ENCODE measurements around the gene ATG101. TPM values are rescaled to one million over a fixed set of nuclear protein-coding genes. Genes with fewer than 3 reads are reported as not detected.
A peak's percentile ranks its signal among the peaks of the same experiment; 100 is the strongest.

ATG101 gene
- polyA plus RNA-seq, 1 experiment, result 97.3 TPM

GRCh38 chr12:52029685-52030084 is 40.1 kb upstream of the ATG101 start:
- H3K27me3 ChIP-seq (ENCODE audit: control insufficient read depth, insufficient read depth, low read length), result no peaks in the 10 kb centered on the region
- H3K9me3 ChIP-seq (ENCODE audit: control insufficient read depth, insufficient read depth, low read length), result no peaks in the 10 kb centered on the region
- no peak for DNase-seq (ENCODE audit: low read depth, low spot score)
- ChIA-PET CTCF (interaction anchor here (0.6 to 15.2 kb wide), 8 partner anchors 9 to 171 kb away, joined by 3 to 624 read pairs (median 4); partner anchors contain the start of genes ATG101 and SMIM41), POLR2A (interaction anchor here (0.6 to 1.0 kb wide), 2 partner anchors 45 to 53 kb away, joined by 3 to 4 read pairs; no protein-coding TSS in a partner anchor)
- H3K27ac ChIP-seq (ENCODE audit: low read depth, low read length), result no peak overlapping the region
- no peak overlapping the region for H3K4me3 ChIP-seq (ENCODE audit: low read depth, low read length)
- TF ChIP-seq CTCF (IDR thresholded peaks at IDR 0.05; ENCODE audit: low read depth, low read length), result no peak

GRCh38 chr12:52032446-52032803 is 37.4 kb upstream of the ATG101 start:
- Histone ChIP-seq H3K4me3 (ENCODE audit: low read depth, low read length) (peak overlapping the region; percentile 51), H3K27ac (ENCODE audit: low read depth, low read length) (peak overlapping the region; percentile 22), H3K9me3 (ENCODE audit: control insufficient read depth, insufficient read depth, low read length) (no peaks in the 10 kb centered on the region; the same call in 1 of the 2 replicates), H3K27me3 (ENCODE audit: control insufficient read depth, insufficient read depth, low read length) (no peaks in the 10 kb centered on the region)
- ChIA-PET POLR2A (interaction anchor here (0.6 to 2.6 kb wide), 9 partner anchors 16 to 120 kb away, joined by 3 to 30 read pairs (median 4); partner anchors contain the start of genes ATG101 and NR4A1), CTCF (interaction anchor here (1.0 to 15.2 kb wide), 9 partner anchors 9 to 853 kb away, joined by 3 to 624 read pairs (median 5); partner anchors contain the start of genes ATG101 and SMIM41)
- TF ChIP-seq CTCF (IDR thresholded peaks at IDR 0.05; ENCODE audit: low read depth, low read length), result no peak
- DNase-seq (ENCODE audit: low read depth, low spot score), result no peak

- peak; percentile 88 for DNase-seq (ENCODE audit: low read depth, low spot score)
- peak overlapping the region; percentile 82 for H3K27ac ChIP-seq (ENCODE audit: low read depth, low read length)
- peak overlapping the region; percentile 53 for H3K4me3 ChIP-seq (ENCODE audit: low read depth, low read length)
- POLR2A ChIA-PET, result interaction anchor here (0.6 to 2.6 kb wide), 10 partner anchors 16 to 121 kb away, joined by 3 to 30 read pairs (median 4); partner anchors contain the start of genes ATG101 and NR4A1
- no peaks in the 10 kb centered on the region; the same call in 1 of the 2 replicates for H3K9me3 ChIP-seq (ENCODE audit: control insufficient read depth, insufficient read depth, low read length)
- CTCF ChIA-PET, result interaction anchor here (1.0 to 15.2 kb wide), 9 partner anchors 10 to 852 kb away, joined by 3 to 624 read pairs (median 5); partner anchors contain the start of genes ATG101 and SMIM41
- no peak for TF ChIP-seq CTCF (IDR thresholded peaks at IDR 0.05; ENCODE audit: low read depth, low read length)
- H3K27me3 ChIP-seq (ENCODE audit: control insufficient read depth, insufficient read depth, low read length), result no peaks in the 10 kb centered on the region
These were observed 36.9 kb upstream of the ATG101 start for GRCh38 chr12:52032804-52033445.

- CTCF ChIA-PET, result interaction anchor here (1.2 to 15.2 kb wide), 7 partner anchors 8 to 89 kb away, joined by 3 to 624 read pairs (median 10); partner anchors contain the start of genes ATG101 and SMIM41
- no peak for DNase-seq (ENCODE audit: low read depth, low spot score)
- POLR2A ChIA-PET, result interaction anchor here (0.7 to 2.6 kb wide), 6 partner anchors 15 to 122 kb away, joined by 3 to 30 read pairs (median 4); partner anchors contain the start of gene NR4A1
- Histone ChIP-seq H3K4me3 (ENCODE audit: low read depth, low read length) (peak overlapping the region; percentile 53), H3K27me3 (ENCODE audit: control insufficient read depth, insufficient read depth, low read length) (no peaks in the 10 kb centered on the region), H3K27ac (ENCODE audit: low read depth, low read length) (peak overlapping the region; percentile 82), H3K9me3 (ENCODE audit: control insufficient read depth, insufficient read depth, low read length) (no peaks in the 10 kb centered on the region; the same call in 1 of the 2 replicates)
- no peak for TF ChIP-seq CTCF (IDR thresholded peaks at IDR 0.05; ENCODE audit: low read depth, low read length)
These were observed 36.2 kb upstream of the ATG101 start for GRCh38 chr12:52033446-52034140.
